ENCODE results near the gene RANBP10. TPM values are rescaled to one million over a fixed set of nuclear protein-coding genes. Genes with fewer than 3 reads are reported as not detected.

The RANBP10 gene
- total RNA-seq, 1 experiment from 2014 or later = 15.6 TPM

DNA sequence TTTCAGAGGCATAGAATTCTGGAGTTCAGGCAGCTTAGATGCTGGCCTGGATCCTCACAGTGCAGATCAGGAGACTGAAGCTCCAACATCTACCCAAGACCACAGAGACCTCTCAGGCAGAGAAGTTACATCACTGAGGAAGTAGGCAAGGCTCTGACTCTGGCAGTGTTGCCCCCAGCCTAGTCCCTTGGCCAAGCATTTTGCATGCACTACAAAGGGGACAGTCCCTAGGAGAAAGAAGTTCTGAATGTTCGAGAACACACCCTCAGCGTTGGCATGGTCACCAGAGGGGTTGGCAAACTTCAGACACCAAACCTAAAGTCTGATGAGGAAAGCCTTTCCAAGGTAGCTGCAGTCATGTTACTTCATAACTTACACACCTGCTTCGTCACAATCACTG is 2.5 kb downstream of the RANBP10 start:
- Histone ChIP-seq H3K9me3 (ENCODE audit: control insufficient read depth, low read depth, low read length) (no peaks in the 10 kb centered on the region), H3K4me1 (ENCODE audit: insufficient read depth, low read length) (0 out of 2 replicates have a peak, but pooled peaks cover 3% of the 10 kb centered on the region), H2BK20ac (ENCODE audit: low read depth, low read length, poor library complexity, severe bottlenecking) (no peak overlapping the region), H3K79me2 (ENCODE audit: insufficient read depth, low read length) (peaks cover 2% of the 10 kb centered on the region; the same call in 1 of the 2 replicates), H4K5ac (ENCODE audit: insufficient read length, low read depth, low read length) (no peak overlapping the region), H3K56ac (ENCODE audit: insufficient read length, low read depth, low read length) (no peak overlapping the region), H3K23me2 (ENCODE audit: insufficient read length, low read depth, low read length, poor library complexity, severe bottlenecking) (peaks cover 7% of the 10 kb centered on the region), H4K20me1 (ENCODE audit: control insufficient read depth, insufficient read depth, insufficient read length) (no peaks in the 10 kb centered on the region), H3K27ac (ENCODE audit: insufficient read length, low read depth, low read length) (no peak overlapping the region), H2BK12ac (ENCODE audit: insufficient read length, low read depth, low read length) (no peak overlapping the region), H3K27me3 (ENCODE audit: insufficient read depth, low read length) (no peaks in the 10 kb centered on the region), H2BK5ac (ENCODE audit: insufficient read length, low read length) (no peak overlapping the region), H3K18ac (ENCODE audit: insufficient read length, low read depth, low read length) (no peak overlapping the region), H3K14ac (ENCODE audit: insufficient read depth, low read length) (no peak overlapping the region), H4K8ac (replicated peaks; ENCODE audit: insufficient read length, low read depth, low read length) (no peak overlapping the region), H2BK15ac (ENCODE audit: low read depth, low read length) (no peak overlapping the region), H2AFZ (ENCODE audit: low read length) (no peak overlapping the region), H3K23ac (ENCODE audit: insufficient read length, low read depth, low read length) (no peak overlapping the region), H3K79me1 (ENCODE audit: insufficient read depth, low read depth, low read length, poor library complexity, severe bottlenecking) (peaks cover 3% of the 10 kb centered on the region), H2BK120ac (ENCODE audit: low read depth, low read length, poor library complexity, severe bottlenecking) (no peak overlapping the region), H2AK5ac (ENCODE audit: insufficient read length, low read length) (no peak overlapping the region), H3T11ph (ENCODE audit: low read length) (no peak overlapping the region), H3K4ac (ENCODE audit: low read depth, low read length) (no peak overlapping the region), H3K4me2 (ENCODE audit: insufficient read depth, insufficient read length, low read length) (no peak overlapping the region), H4K91ac (ENCODE audit: insufficient read length, low read depth, low read length) (no peak overlapping the region), H3K9ac (ENCODE audit: extremely low read depth, insufficient read length, low read length) (no peak overlapping the region)
- DNase-seq = no peak
- no peaks in the 10 kb centered on the region for H3K27me3 Mint-ChIP-seq (ENCODE audit: low read depth)
- peak overlapping the region; percentile 8 to 10; a peak in 3 of 5 replicates for H3K4me3 Mint-ChIP-seq
- H3K4me1 Mint-ChIP-seq = peaks cover 10 to 14% of the 10 kb centered on the region in 2 experiments
- no peak for TF ChIP-seq CTCF (conservative IDR thresholded peaks at IDR 0.05)
- no CpG with 5 or more reads among the region's 3 CpGs for WGBS (ENCODE audit: extremely low coverage, insufficient read length, low lambda C conversion rate)
- H3K36me3 Mint-ChIP-seq (ENCODE audit: insufficient read depth in 1 of 3, low read depth in 3 of 3) = peaks cover 11 to 53% (median 41%) of the 10 kb centered on the region in 3 experiments; a peak in 6 of 7 replicates
- H3K27ac Mint-ChIP-seq = no peak overlapping the region; a peak in 1 of 7 replicates
- no peaks in the 10 kb centered on the region for H3K9me3 Mint-ChIP-seq
